Measurements from ENCODE around the gene PLS1.

- no peak for TF ChIP-seq POLR2AphosphoS5 (IDR thresholded peaks at IDR 0.05; ENCODE audit: low read depth, low read length)
- TF ChIP-seq SRF (IDR thresholded peaks at IDR 0.05; ENCODE audit: low read depth) = no peak
Measured at GRCh38 chr3:142563496-142563997, 32.6 kb upstream of the PLS1 start.

All from HCT116 (cell line).